Testis (tissue), 2 donors: Measurements from ENCODE around the gene CAMTA1.

Experiments
- CTCF ChIP-seq, 3 experiments: fragments of 450-650 bp in 2 of 3; fragments of 200-600 bp in 1 of 3; sonication (generic) in 1 of 3; IDR thresholded peaks; one replicate each; pipeline ENCODE4 v1.5.1; 2016 to 2019; ENCODE audit warnings: antibody characterized with exemption in 3 of 3, mild to moderate bottlenecking in 2 of 3, moderate library complexity in 1 of 3
- POLR2A ChIP-seq: fragments of 450-650 bp; IDR thresholded peaks from one replicate; pipeline ENCODE4 v1.6.1; 2017; ENCODE audit warnings: antibody characterized with exemption, mild to moderate bottlenecking, moderate library complexity

- TF ChIP-seq CTCF (IDR thresholded peaks at IDR 0.05) (no peak), POLR2A (no peak)
Observed at GRCh38 chr1:7581754-7582459, 796.7 kb downstream of the CAMTA1 start.
